Cardiac fibroblast (primary cell): Measurements from ENCODE around the gene THSD4.

Experiments
- DNase-seq, 2 donors: peaks; one replicate each; pipeline versions ENCODE4 v3.0.0 to v3.0.0-alpha.2; 2010; ENCODE audit warnings: low read depth in 2 of 2
- H3K4me3 ChIP-seq, 2 donors: replicated peaks in 1 of 2; 1 replicate in 1 of 2; 2 replicates in 1 of 2; pipeline ENCODE4 v1.5.1; 2011; ENCODE audit warnings: low read depth in 2 of 2, low read length in 2 of 2, mild to moderate bottlenecking in 2 of 2, moderate library complexity in 1 of 2
- TF ChIP-seq, protein P1 (sequence below): IDR thresholded peaks from one replicate; pipeline ENCODE4 v1.5.1; 2011; ENCODE audit warnings: low read depth, mild to moderate bottlenecking, low read length, inconsistent platforms

Gene THSD4

DNA sequence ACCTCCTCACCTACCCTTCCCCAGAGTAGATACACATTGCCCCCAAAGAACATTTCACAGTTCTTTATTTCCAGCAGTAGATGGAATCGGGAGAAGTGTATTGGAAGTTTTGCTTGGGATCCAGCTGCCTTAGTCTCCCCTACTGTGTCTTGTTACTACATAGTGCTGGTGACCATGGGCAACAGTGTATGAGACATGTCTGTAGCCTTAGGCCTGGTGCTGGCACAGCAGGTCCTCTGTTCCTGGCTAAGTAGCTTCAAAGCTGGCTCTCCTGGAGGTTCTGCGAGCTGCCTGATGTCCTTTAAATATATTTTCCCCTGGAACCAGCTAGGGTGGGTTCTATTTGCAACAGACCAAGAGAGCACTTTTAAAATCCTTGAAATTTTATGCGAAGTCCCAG is 174.7 kb downstream of the THSD4 start:
- no peak for DNase-seq
- TF ChIP-seq, protein P1, sequence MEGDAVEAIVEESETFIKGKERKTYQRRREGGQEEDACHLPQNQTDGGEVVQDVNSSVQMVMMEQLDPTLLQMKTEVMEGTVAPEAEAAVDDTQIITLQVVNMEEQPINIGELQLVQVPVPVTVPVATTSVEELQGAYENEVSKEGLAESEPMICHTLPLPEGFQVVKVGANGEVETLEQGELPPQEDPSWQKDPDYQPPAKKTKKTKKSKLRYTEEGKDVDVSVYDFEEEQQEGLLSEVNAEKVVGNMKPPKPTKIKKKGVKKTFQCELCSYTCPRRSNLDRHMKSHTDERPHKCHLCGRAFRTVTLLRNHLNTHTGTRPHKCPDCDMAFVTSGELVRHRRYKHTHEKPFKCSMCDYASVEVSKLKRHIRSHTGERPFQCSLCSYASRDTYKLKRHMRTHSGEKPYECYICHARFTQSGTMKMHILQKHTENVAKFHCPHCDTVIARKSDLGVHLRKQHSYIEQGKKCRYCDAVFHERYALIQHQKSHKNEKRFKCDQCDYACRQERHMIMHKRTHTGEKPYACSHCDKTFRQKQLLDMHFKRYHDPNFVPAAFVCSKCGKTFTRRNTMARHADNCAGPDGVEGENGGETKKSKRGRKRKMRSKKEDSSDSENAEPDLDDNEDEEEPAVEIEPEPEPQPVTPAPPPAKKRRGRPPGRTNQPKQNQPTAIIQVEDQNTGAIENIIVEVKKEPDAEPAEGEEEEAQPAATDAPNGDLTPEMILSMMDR = no peak
- H3K4me3 ChIP-seq = no peak overlapping the region

DNA sequence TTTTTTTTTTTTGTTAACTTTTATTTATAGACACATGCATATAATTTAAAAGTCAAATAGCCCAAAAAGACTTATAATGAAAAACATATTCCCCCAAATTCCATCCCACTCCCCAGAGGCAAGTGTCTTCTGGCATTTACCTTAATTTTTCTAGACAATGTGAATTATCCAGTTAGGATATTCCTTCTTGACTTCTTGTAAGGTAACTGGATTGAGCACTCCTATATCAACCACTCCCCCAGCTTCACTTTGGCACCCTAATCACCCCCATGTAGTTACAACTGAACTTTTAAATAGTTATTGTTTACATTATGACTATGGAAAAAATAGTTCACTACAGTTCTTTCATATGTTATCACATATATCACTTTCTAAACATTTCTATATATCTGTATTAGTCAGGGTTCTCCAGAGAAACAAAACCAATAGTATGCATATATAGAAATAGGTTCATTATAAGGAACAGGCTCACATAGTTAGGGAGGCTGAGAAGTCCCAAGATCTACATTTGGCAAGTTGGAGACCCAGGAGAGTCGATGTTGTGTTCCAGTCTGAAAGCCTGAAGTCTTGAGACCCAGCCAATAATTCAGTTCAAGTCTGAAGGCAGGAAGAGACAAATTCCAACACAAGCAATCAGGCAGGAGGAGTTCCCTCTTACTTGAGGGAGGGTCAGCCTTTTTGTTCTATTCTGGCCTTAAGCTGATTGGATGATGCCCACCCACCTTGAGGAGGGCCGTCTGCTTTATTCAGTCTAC is 175.8 kb downstream of the THSD4 start:
- no peak overlapping the region for H3K4me3 ChIP-seq
- peak; percentile 41 to 51 for DNase-seq
- TF ChIP-seq, protein P1 = no peak

DNA sequence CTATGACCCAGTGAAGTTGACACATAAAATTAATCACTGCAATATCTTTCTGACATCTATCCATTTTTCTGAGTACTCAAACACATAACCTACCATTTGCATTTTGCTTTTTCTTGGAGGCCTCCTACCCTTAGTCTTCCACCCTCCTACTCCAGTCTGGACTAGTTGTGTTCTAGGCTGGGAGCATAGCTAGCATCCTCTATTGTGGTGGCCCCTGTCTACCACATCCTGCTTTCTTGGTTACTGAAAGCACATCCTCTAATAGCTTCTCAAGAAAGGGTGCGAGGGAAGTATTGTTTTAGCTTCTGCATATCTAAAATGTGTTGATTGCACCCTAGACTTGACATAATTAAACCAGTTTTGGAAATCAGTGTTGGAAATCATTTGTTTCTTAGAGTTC is 176.5 kb downstream of the THSD4 start:
- TF ChIP-seq, protein P1 = no peak
- DNase-seq = no peak
- no peak overlapping the region for H3K4me3 ChIP-seq

DNA sequence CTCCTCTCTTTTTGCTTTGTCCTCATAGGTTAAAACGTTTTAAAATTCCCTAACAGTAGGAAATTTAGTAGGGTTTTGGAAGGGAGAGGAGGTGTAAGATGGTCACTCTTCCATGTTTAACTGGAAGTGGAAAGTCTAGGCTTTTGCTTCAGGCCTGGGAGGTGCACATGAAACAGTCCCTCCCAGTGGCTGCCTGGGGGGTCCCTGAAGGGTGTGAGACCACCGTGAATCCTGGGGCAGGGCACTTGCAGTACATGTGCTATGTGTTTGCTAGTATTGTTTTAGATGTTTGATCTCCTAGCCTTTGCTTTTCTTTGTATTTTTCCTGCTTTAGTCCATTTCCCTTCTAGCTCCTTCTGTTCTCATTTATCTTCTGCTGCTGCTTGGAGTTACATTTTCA is 178.5 kb downstream of the THSD4 start:
- TF ChIP-seq, protein P1 = no peak
- no peak overlapping the region for H3K4me3 ChIP-seq
- no peak for DNase-seq

DNA sequence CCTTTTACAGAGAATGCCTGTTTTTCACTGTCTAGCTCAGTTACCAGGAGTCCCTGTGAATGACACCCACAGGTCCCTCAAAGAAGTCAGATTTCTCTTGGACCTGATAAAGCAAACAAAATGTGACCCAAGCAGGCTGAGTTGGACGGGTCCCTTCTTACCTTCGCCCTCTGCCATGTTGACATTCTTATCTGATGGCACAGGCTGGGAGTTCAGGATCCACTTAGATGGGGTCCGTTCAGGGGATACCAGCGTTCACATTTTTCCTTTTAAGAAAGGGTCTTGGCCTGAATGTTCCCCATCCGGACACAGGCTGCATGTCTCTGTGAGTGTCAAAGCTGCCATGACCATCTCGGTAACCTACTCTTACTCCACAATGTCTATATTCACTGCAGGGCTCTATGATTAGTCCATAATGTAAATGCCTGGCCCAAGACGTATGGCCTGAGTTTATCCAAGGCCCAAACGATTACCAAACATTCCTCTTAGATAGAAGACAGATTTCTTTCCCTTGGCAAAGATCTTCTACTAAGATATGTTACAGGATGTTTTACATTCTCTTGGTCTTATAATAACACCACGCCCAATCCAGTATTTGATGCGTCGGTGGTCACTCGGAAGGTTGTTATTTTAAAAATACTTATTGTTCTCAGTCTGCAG is 179.1 kb downstream of the THSD4 start:
- TF ChIP-seq, protein P1 = no peak
- no peak overlapping the region for H3K4me3 ChIP-seq
- DNase-seq = peak in 1 of 2 donors; percentile 92

DNA sequence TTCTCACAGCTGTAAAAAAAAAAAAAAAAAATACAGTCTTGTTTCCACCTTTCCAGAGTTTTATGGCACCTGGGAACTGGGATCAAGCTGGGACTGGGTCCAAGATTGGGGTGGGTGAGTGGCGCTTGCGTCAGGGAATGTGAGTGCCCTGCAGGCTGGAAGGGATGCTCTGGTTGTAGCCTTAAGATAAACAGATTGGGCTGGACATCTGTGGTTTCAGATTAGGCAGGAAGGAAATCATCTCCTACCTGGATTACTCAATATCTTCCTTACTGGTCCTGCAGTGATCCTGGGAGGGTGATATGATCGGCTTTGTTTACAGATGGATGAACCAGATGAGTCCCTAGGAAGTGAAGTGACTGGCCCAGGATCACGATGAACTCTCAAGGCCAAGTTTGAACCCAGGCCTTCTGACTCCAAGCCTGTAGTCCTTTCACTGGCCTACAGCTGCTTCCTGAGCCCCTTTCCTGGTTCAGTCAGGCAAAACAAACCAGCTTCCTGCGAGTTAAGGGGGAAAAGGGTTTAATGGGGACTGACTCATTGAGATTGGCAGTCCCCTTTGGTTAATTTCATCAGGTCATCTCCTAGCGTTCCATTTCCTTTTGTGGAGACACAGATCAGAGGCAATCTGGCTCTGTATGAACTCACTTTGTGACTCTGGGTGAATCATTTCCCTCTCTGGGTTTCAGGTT is 179.8 kb downstream of the THSD4 start:
- H3K4me3 ChIP-seq = no peak overlapping the region
- peak; percentile 89 to 100 for DNase-seq
- TF ChIP-seq, protein P1 = no peak
